ENCODE data around the gene TF.

TF gene

DNA sequence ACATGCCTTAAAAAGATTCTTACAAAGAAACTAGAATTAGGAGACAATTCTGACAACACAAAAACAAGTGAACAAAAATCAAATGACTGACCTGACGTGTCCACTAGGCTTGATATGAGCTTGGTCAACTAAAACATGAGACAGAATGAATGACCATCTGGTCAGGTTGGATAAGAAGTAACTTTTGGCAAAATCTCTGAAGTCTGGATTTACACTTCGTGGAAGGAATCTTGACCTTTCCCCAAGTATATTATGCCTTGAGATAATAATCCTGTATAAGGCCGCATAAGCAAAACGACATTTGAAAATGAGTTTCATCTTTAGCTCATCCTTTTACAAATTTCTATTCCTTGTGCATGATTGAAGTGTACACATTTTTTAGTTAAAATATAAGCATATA, 1.1 kb upstream of the TF start:
- DNase-seq (ENCODE audit: low read depth): no peak

GRCh38 chr3:133746712-133747066, 496 bp downstream of the TF start:
- DNase-seq (ENCODE audit: low read depth): no peak
- TF ChIP-seq CTCF (IDR thresholded peaks at IDR 0.05; ENCODE audit: insufficient read depth, low read depth, low read length, missing control alignments): no peak
- no peak overlapping the region for H3K4me3 ChIP-seq (ENCODE audit: low read length)

More for the DNA sequence above, 1.1 kb upstream of the TF start:
- no peak overlapping the region for H3K4me3 ChIP-seq (ENCODE audit: low read length)
- no peak for TF ChIP-seq CTCF (IDR thresholded peaks at IDR 0.05; ENCODE audit: insufficient read depth, low read depth, low read length, missing control alignments)

DNA sequence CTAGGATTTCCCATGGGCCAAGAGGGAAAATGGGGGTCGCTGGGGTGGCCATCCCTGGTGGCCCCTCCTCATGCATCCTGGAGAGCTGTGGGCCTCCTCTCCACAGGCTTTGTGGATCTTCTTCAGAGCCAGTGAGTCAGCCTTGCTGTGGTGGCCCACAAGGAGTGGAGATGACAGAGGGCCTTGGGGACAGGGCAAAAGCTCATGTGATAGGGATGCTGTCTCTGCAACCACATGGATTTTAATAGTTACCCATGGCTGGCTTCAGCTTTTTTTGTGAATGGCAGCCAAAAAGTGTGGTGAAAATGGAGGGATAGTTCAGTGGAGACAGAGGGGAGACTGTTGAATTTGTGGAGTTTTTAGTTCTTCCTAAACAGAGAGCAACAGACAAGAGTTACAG, 1.2 kb downstream of the TF start:
- no peak for DNase-seq (ENCODE audit: low read depth)
- no peak overlapping the region for H3K4me3 ChIP-seq (ENCODE audit: low read length)
- no peak for TF ChIP-seq CTCF (IDR thresholded peaks at IDR 0.05; ENCODE audit: insufficient read depth, low read depth, low read length, missing control alignments)

- DNase-seq (ENCODE audit: low read depth): no peak
- TF ChIP-seq CTCF (IDR thresholded peaks at IDR 0.05; ENCODE audit: insufficient read depth, low read depth, low read length, missing control alignments): no peak
- H3K4me3 ChIP-seq (ENCODE audit: low read length): no peak overlapping the region
These were observed 1.9 kb downstream of the TF start for GRCh38 chr3:133747907-133748639.

- no peak overlapping the region for H3K4me3 ChIP-seq (ENCODE audit: low read length)
- no peak for TF ChIP-seq CTCF (IDR thresholded peaks at IDR 0.05; ENCODE audit: insufficient read depth, low read depth, low read length, missing control alignments)
- DNase-seq (ENCODE audit: low read depth): no peak
These were observed 3.5 kb downstream of the TF start for GRCh38 chr3:133749427-133750258.

DNA sequence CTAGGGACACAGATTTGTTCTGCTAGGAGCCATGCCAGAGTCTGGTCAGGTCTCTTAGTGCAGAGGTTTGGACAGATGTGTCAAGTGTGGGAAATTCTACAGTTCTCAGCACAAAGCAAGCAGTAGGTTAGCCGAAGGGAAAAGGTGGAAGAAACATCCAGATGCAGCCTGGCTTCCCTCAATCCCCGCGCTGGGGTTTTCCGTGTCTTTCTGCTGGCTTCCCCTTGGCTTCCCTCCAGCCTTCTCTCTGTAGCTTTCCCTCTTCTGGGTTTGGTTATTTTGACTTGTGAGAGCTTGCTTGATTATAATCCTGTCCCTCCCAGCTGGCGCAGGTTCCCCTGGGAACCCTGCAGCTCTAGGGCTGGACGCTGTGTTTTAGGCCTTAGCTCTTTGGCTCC, 4.1 kb downstream of the TF start:
- no peak for DNase-seq (ENCODE audit: low read depth)
- TF ChIP-seq CTCF (IDR thresholded peaks at IDR 0.05; ENCODE audit: insufficient read depth, low read depth, low read length, missing control alignments): no peak
- H3K4me3 ChIP-seq (ENCODE audit: low read length): no peak overlapping the region

Data from epithelial cell of esophagus (primary cell).